ENCODE results near the gene PLEKHN1. TPM values are rescaled to one million over a fixed set of nuclear protein-coding genes. Genes with fewer than 3 reads are reported as not detected.

The PLEKHN1 gene, protein sequence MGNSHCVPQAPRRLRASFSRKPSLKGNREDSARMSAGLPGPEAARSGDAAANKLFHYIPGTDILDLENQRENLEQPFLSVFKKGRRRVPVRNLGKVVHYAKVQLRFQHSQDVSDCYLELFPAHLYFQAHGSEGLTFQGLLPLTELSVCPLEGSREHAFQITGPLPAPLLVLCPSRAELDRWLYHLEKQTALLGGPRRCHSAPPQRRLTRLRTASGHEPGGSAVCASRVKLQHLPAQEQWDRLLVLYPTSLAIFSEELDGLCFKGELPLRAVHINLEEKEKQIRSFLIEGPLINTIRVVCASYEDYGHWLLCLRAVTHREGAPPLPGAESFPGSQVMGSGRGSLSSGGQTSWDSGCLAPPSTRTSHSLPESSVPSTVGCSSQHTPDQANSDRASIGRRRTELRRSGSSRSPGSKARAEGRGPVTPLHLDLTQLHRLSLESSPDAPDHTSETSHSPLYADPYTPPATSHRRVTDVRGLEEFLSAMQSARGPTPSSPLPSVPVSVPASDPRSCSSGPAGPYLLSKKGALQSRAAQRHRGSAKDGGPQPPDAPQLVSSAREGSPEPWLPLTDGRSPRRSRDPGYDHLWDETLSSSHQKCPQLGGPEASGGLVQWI
- 0.73 and 1.2 TPM in 2 replicates for total RNA-seq

DNA sequence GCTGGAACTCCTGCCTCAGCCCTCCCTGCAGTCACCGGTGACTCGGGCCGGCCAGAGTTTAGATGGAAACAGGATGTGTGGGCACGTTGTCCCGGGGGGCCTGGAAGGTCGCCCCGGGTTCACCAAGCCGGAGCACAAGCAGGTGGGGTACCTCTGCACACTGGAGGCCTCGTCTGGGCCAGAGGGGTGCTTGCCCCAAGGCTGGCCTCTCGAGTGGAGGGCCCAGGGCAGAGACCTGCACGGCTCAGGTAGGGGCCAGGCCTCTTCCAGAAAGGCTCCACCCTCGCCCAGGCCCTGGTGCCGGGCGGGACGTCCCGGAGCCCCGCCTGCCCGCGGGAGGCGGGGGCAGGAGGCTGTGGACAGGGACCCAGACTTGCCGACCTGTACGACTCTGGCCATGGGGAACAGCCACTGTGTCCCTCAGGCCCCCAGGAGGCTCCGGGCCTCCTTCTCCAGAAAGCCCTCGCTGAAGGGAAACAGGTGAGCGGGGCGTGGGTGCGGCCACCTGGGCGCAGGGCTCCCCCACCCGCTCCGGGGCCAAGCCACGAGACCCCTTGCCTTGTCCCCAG, at the start of gene PLEKHN1:
Gene PLEKHN1 (plus strand): TSS at position 348 of the 569 bp plus-strand sequence. CDS start 50 bp downstream, at position 398.

DNA sequence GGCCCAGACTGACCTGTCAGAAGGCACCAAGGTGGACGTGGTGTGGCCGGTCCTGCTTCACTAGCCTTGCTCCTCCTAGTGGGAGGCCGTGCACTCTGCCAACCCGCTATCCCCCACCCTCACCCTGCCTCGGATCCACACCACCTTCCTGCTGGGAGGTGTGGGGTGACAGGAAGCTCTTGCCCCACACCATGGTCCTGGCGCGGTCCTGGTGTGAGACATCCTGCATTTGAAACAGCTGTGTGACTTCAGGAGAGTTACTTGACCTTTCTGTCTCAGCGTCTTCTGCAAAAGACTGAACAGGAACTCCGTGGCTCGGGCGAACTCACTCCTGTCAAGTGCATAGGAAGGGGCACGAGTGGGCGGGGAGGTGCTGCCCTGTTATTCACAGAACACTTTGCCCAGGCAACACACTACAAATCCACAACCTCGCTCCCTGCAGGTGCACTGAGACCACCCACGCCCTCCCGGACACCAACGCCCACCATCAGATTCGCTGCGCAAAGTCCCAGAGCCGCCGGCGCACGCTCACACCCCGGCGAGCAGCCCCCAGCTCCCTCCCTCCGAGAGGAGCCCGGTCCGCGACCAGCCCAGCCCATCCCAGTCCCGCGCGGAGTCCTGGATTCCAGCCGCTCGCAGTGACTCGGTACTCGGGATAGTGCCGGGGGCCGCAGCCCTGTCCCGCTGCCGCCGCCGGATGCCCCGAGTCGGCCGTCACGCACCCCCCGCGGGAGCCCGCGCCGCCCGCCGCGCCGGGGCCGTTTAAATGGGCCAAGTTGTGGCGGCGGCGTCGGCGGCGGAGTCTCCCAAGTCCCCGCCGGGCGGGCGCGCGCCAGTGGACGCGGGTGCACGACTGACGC, 42.9 kb upstream of the PLEKHN1 start, which contains the start of gene SAMD11:
Gene SAMD11 (plus strand): TSS at position 793 of the 860 bp plus-strand sequence. CDS start 509 bp downstream, outside the sequence.

DNA sequence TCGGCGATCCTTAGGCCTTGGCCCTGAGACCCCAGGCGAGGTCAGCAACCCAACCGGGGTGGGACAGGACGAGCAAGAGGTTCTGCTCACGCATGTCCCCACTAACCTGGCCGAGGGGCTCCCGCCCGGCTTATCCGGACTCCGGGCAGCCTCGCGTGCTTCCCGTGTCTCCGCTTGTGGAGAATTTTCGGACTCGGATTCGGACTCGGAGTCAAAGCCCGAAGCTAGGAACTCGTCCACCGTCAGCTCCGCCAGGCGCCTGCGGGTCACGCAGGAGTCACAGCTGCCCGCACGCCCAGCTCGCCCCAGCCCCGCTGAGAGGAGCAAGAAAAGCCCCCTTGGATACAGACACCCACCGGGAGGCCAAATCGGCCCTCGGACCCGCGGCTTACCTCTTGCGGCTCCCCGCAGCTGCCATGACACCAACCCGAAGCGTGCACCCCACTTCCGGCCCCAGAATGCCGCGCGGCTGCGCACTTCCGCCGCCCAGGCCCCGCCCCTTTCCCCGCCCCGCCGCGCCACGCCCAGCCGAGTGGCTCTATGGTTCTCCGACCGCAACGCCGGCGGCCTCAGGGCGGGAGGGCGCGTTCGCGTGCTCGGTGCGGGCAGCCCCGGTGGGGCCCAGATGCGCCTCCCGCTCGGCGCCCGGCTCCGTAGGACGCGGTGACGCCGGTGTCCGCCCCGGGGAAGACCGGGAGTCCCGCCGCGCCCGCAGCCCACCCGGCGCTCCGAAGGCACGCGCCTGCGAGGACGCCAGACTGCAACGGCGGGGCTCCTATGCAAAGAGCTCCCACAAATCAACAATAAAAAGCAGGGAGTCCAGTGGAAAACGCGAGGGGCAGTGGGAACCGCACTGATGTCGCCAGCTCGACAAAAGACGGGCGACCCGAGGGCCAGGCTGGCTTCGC, 7.2 kb upstream of the PLEKHN1 start, which contains the start of gene NOC2L:
Gene NOC2L (minus strand): TSS at position 434 of the 908 bp plus-strand sequence. CDS start 16 bp downstream, at position 418.

DNA sequence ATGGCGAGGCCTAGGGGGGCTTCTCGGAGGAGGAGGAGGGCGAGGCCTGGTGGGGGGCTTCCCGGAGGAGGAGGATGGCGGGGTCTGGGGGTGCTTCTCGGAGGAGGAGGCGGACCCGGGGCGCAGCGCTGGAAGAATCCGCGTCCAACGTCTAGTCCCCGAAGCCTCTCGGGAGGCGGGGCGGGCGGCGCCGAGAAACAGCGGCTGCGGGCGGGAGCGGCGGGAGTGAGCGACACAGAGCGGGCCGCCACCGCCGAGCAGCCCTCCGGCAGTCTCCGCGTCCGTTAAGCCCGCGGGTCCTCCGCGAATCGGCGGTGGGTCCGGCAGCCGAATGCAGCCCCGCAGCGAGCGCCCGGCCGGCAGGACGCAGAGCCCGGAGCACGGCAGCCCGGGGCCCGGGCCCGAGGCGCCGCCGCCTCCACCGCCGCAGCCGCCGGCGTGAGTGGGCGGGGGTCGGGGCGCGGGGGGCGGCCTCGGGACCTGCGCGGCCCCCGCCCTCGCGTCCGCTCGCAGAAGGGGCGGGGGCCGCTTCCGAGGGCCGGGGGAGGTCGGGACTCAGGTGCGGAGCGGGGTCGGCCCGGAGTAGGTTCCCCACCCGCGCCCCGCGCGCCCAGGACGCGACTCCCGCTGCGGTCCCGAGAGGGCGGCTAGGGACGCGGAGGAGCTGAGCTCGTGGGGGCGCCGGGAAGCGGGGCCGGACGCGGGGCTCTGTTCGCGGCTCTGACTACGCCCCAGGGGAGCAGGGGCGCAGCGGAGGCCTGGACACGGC, 5.7 kb upstream of the PLEKHN1 start, which contains the start of gene KLHL17:
Gene KLHL17 (plus strand): TSS at position 222 of the 769 bp plus-strand sequence. CDS start 110 bp downstream, at position 332.

DNA sequence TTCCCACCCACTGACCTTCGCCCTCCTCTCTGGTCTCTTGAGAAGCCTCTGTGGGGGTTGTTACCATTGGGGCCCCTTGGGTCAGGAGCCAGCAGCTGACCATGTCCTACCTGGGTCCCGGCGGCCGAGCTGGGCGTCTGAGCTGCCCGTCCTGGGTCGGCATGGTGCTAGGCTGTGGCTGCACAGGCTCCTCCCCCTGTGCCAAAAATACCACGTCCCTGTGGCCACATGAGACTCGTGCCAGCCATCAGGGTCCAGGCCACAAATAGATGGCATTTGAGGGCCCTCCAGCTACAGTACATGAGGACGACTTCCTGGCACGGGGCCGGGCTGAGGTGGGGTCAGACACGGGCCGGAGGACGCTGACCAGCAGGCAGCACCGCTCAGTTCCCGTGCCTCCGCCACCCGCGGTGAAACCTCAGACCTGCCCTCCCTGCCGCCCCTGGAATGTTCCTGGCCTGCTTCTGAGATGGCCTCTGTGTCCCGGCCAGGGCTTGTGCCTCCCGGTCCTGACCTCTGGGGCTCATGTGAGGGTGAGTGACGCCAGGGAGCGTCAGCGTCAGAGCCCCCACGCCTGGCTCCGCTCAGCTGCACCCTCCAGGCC, 15.8 kb downstream of the PLEKHN1 start, which contains the start of gene PERM1:
Gene PERM1 (minus strand): TSS at position 139 of the 604 bp plus-strand sequence. CDS start 1,064 bp downstream, outside the sequence.

DNA sequence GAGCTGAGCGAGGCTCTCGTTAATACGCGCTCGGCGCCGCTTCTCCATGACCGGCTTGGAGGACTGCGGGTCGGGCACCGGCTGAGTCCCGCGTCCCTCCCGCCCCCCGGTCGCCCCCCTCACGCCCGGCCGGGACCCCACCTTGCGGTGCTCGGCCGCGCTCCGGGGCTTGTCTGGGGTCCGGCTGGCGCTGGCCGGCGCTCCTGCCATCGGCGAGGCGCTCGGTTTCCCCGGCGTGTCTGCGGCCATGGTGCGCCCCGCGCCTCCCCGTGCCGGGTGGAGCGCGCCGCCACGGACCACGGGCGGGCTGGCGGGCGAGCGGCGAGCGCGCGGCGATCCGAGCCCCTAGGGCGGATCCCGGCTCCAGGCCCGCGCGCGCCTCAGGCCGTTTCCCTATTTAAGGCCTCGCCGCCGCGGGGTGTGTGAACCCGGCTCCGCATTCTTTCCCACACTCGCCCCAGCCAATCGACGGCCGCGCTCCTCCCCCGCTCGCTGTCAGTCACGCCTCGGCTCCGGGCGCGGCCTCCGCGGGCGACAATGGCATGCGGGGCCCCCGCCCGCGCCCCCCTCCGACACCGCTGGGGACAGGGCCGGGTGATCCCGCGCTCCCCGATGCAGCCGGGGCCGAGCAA, 33.6 kb downstream of the PLEKHN1 start, which contains the start of gene HES4:
Gene HES4 (minus strand): TSS at position 373 of the 632 bp plus-strand sequence. CDS start 124 bp downstream, at position 249.

DNA sequence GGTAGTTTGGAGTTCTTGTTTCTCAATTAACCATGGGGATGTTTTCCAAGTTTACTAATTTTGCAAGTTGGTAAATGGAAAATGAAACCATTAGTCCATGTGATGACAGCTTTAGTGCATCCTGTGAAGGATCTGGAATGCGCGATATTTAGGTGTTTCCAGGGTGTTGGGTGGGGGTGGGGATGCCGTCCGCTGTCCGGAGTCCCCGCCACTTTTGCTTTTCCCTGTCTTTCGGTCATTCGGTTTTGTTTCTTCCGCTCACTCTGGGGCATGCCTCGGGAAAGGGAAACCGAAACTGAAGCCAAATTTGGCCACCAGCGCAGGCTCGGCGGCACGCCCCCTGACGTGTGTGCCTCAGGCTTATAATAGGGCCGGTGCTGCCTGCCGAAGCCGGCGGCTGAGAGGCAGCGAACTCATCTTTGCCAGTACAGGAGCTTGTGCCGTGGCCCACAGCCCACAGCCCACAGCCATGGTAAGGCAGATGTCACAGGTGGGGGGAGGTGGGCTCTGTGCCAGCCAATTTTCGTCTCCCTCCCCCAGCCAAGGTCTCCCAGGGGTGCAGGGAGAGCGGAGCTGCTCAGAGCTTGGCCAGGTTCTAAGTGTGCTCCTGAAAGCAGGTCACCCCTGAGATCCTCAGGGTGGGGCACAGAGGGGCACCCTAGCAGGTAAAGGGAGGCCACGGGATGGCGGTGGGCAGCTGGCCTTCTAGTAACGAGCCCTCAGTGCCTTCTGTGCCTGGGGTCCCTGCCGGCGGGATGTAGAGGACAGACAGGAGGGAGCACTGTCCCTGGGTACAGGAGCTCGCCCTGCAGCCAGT, 47.0 kb downstream of the PLEKHN1 start, which contains the start of gene ISG15:
Gene ISG15 (plus strand): TSS at position 393 of the 817 bp plus-strand sequence. CDS start 77 bp downstream, at position 470.

DNA sequence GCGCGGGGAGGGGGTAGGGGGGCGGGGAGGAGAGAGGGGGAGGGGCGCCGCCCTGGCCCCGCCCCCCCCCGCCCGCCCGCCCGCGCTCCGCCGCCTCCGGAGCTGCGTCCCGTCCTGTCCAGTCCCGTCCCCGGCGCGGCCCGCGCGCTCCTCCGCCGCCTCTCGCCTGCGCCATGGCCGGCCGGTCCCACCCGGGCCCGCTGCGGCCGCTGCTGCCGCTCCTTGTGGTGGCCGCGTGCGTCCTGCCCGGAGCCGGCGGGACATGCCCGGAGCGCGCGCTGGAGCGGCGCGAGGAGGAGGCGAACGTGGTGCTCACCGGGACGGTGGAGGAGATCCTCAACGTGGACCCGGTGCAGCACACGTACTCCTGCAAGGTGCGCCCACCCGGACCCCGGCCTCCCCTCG, 53.7 kb downstream of the PLEKHN1 start, which contains the start of gene AGRN:
Gene AGRN (plus strand): TSS at position 121 of the 405 bp plus-strand sequence. CDS start 53 bp downstream, at position 174.

Small RNAs within 50 kb of the gene (small RNA-seq; reads per million reads assigned to genes)
- not detected for gene AL645608.3

Other genes with a start within 250 kb of the PLEKHN1 start
- gene SAMD11, start 42.6 kb upstream of the PLEKHN1 start, total RNA-seq: under 0.01 and 0.20 TPM in 2 replicates
- 76.4 and 120 TPM in 2 replicates for gene NOC2L, start 7.2 kb upstream of the PLEKHN1 start, total RNA-seq
- gene KLHL17, start 5.9 kb upstream of the PLEKHN1 start, total RNA-seq: 4.8 and 9.2 TPM in 2 replicates
- not detected in 2 replicates for gene PERM1, start 15.6 kb downstream of the PLEKHN1 start, total RNA-seq
- not detected in 2 replicates for gene HES4, start 33.6 kb downstream of the PLEKHN1 start, total RNA-seq
- gene ISG15, start 47.0 kb downstream of the PLEKHN1 start, total RNA-seq: 45.6 and 47.1 TPM in 2 replicates
- 9.9 and 19.2 TPM in 2 replicates for gene AGRN, start 53.6 kb downstream of the PLEKHN1 start, total RNA-seq
- gene RNF223, start 107.8 kb downstream of the PLEKHN1 start, total RNA-seq: not detected in 2 replicates
- 5.9 and 11.5 TPM in 2 replicates for gene C1orf159, start 149.6 kb downstream of the PLEKHN1 start, total RNA-seq
- not detected in 2 replicates for gene TTLL10, start 207.4 kb downstream of the PLEKHN1 start, total RNA-seq
- gene TNFRSF18, start 240.1 kb downstream of the PLEKHN1 start, total RNA-seq: not detected in 2 replicates
- under 0.01 TPM in 1 of 2 replicates, not detected in the other for gene TNFRSF4, start 247.7 kb downstream of the PLEKHN1 start, total RNA-seq

All from subcutaneous preadipocyte (primary cell).